HEK293T (cell line): ENCODE data around the gene FOXA1.

Experiments
- FOXM1 ChIP-seq: fragments of 450-650 bp; IDR thresholded peaks from 2 replicates; pipeline ENCODE4 v1.6.1; 2017; ENCODE audit warnings: mild to moderate bottlenecking, borderline replicate concordance
- HDGF ChIP-seq: fragments of 450-650 bp; IDR thresholded peaks from 2 replicates; pipeline ENCODE4 v1.6.1; 2017; ENCODE audit warnings: antibody characterized with exemption, borderline replicate concordance
- PKNOX1 ChIP-seq: fragments of 450-650 bp; IDR thresholded peaks from 2 replicates; pipeline ENCODE4 v1.6.1; 2016

DNA sequence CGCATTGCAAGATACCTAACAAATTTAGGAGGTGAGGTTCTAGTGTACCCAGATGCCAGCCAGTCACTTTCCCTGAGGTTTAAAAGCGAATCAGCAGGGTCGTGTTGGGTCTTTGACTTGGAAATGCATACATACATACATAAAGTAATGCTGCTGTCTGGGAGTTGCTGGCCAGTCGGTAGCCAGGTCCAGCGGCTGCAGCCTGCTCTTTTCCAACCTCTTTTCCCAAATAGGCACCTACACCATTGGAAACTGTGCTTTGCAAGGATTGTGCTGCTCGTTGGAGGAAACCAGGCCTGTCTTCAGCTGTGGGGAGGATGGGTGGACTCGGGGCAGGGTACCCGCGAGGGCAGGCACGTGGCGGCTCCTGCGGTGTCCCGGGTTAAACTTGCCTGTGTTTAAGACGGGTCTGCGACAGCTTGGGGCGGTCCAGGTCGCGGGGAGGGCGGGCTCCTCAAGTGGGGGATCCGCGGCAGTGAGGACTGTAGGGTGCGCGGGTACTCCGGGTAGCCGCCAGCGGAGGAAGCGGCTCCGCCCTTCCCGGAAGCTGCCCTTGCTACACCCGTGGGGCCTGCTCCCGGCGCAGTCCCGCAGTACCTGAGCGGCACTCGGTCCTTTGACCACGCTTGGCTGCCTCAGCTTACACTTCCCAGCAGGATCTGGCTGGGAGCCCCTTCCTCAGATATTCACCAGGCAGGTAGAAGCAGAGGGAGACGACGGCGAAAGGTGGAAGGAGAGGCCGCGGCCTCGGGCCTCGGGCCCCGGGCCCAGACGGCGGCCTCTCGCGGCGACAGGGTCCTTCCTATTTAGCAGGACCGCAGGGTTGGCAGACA lies 3.1 kb upstream of the FOXA1 start:
- no peak for TF ChIP-seq PKNOX1
- no peak for TF ChIP-seq FOXM1
- no peak for TF ChIP-seq HDGF
